Panc1 (cell line): ENCODE results near the gene MEGF11.

Source experiments
- CTCF ChIP-seq: fragments of 450-650 bp; IDR thresholded peaks from 2 replicates; pipeline ENCODE4 v1.5.1; 2017; ENCODE audit warnings: mild to moderate bottlenecking
- SIN3A ChIP-seq: IDR thresholded peaks from 2 replicates; pipeline ENCODE4 v1.6.1; 2012; ENCODE audit warnings: low read depth, mild to moderate bottlenecking, low read length, moderate library complexity, borderline replicate concordance; ENCODE audit not compliant: insufficient read depth

GRCh38 chr15:66129586-66129985 is 124.0 kb downstream of the MEGF11 start:
- TF ChIP-seq CTCF (no peak), SIN3A (no peak)
